GM19025 (cell line): ENCODE results near the gene FYB1.
"Not testable (repeated sequence)": the region's sequence is repeated elsewhere in the genome, so short reads cannot be mapped to it uniquely, and the experiment has no call there.

Experiments
- ATAC-seq: cut with Tn5 transposase; IDR thresholded peaks from one replicate; pipeline ENCODE4 v1.9.1; 2021; ENCODE audit warnings: mild to moderate bottlenecking, low read depth, moderate library complexity; ENCODE audit not compliant: unreplicated experiment

Gene FYB1

DNA sequence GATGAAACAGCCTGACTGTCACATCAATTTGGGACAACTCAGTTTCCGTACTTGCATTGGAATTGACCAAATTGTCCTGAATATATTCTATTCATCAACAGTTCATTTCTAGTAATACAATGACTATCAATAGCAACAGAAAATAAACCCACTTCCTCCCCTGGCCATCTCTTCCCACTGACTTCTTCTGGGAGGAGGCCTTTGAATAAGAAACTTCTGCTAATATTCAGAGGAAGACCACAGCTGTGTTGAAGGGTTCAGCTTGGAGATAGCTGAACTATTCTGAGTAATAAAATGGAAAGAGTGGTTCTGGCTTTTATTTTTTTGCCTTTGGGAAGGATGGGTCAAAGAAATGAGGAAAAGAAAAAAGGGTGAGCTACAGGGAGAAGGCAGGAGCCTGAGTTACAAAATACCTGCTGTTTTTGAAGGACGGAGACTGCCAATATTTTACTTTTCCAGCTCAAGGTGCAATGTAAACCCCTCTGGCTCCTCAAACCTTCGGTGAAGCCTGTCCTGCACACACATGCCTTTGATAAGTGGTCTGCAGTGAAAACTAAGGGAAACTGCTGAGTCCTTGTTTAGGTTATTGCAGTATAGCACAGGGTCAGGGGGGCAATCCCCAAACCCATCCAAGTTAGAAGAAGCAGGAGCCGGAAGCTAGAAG lies 29.9 kb downstream of the FYB1 start:
- ATAC-seq, result no peak

DNA sequence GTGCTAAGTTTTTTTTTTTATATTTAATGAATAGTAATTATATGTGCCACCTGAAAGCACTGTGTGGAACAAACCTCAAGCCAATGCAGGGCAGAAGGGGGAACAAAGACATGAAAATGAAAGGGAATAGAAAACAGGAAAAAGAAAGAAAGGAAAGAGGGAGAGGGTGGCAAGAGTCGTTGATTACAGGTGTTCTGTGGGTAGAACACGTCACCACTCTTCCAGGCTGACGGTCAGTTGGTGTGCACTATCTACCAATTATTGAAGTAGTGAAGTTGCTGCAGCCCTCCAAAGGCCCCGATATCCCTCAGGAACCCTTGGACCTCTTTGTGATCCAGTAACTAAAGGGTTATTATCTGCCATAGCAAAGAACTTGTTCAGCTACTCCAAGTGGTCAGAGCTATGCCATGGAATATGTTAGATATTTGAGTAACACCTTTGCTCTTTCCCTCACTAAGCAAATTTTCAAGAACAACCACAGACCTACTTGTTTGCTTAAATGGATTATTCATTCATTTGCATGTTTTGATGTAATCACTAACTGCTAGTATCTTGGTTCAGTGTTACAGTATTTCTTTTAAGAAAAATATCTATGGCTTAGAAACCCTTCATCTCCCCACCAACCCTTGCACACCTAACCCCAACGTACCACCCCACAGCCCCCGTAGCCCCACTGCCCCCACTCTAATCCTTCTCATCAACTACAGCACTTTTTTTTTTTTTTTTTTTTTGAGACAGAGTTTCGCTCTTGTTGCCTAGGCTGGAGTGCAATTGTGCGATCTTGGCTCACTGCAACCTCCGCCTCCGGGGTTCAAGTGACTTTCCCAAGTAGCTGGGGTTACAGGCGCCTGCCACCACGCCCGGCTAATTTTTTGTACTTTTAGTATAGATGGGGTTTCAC lies 31.3 kb downstream of the FYB1 start:
- no peak for ATAC-seq

DNA sequence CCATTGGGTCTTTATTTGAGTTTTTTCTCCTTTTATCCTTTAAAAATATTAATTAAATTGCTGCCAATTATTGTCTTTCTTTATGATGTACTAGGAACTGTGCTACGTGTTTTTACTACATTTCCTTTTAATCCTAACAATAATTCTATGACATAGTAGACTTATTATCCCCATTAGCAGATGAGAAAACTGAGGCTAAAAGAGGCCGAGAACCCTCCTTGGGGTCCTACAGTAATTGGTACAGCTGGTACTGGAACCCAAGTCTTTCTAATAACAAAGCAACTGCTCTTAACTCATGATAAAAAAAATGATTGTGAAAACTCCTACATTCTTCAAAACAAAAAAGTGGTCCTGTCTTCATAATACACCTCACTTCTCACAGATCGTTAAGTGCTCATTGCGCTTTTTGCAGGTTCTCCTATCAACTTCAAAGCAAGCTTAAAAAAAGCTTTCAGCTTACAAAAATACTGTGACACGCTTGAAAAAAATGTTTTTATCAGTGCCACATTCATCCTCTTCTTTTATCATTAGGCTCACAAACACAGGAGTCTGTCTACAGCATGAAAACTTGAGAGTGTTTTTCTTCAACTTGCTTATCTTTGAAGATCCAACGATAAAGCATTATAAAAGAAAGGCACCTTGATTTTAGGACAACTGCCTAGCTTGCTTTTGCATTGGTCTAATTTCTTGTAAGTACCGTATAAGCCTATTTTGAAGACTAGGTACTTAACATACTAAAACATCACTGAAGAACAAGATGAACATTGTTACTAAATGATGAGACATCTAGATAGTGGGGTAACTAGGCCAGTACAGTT lies 32.4 kb downstream of the FYB1 start:
- no peak for ATAC-seq

DNA sequence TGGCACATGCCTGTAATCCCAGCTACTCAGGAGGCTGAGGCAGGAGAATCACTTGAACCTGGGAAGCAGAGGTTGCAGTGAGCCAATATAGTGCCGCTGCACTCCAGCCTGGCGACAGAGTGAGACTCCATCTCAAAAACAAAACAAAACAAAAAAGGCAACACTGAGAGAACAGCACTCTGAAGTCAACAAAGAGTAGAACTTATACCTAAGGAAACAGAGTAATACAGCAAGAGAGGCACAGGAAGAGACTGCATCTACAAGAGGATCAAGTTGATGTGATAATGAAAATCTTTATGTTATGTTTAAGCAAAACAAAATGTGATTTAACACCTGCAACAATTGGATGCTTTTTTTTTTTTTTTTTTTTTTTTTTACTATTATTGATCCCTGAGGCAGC lies 33.1 kb downstream of the FYB1 start:
- ATAC-seq, result no peak

GRCh38 chr5:39185761-39186160 lies 33.6 kb downstream of the FYB1 start:
- no peak for ATAC-seq

DNA sequence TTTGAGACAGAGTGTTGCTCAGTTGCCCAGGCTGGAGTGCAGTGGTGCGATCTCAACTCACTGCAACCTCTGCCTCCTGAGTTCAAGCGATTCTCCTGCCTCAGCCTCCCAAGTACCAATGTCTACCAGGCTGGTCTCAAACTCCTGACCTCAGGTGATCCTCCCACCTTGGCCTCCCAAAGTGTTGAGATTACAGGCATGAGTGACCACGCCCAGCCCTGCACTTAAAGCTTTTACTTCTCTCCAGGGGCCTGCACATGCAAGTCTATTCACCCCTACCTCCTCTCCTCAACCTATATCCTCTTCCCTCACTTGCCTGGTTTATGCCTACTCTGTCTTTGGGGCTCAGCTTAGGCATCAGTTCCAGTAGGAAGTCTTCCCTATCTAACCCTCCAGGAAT lies 39.8 kb downstream of the FYB1 start:
- ATAC-seq, result not testable (repeated sequence)

GRCh38 chr5:39178861-39179260 lies 40.5 kb downstream of the FYB1 start:
- no peak for ATAC-seq

DNA sequence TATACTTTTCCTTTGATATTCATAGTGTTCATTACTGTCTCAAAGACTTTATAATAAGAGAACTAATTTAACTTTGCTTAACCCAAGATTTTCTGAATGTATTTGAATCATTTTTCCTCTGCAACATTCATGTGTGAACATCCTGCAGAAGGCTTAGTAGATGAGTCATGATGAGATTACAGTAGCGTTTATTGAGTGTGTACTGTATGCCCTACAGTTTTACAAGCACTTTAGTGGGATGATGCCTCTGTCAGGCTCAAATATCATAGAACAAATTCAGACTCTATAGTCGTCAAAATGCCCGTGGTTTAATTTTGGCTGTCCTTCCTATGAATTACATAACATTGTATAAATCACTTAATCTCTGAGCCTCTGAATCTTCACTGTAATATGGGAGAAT lies 41.2 kb downstream of the FYB1 start:
- ATAC-seq, result no peak

- no peak for ATAC-seq
These were observed 41.8 kb downstream of the FYB1 start for GRCh38 chr5:39177631-39177964.

DNA sequence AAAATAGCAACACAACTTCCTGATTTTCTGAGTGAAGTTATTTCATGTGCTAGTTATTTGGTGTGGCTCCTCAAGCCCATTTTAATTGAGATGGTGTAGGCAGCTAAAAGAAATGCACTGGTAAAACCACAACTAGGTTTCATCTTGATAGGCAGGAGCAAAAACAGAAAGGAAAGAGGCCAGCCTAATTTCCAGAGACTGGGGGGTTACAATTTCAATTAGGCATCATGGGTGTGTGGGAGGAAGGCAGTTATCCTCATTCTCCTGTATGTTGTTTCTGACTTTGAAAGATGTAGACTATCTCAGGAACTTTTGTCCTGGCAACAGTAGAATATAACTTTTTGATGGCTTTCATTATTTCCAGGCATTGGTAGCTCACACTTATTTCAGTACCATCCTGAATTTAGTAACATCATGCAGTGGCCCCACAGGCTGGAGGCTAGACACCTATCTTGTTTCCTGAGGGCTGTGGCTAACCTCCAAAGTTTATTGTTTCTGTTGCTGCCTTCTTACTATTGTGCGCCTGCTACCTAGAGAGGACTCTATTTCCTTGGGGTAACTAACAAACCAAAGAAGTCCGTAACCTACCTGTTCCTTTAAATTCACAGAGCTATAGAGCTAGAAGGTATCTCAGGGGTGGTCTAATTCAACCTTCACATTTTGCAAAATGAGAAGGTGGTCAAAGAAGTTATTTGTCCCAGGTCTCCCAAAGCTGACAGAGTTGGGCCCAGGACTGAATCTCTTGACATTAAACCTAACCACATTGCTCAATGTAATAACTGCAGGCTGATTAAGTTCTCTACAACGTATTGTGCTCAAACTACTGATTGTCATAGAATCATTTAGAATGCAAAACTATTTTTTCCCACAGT lies 42.4 kb downstream of the FYB1 start:
- no peak for ATAC-seq

GRCh38 chr5:39175273-39175955 lies 43.9 kb downstream of the FYB1 start:
- ATAC-seq, result no peak

DNA sequence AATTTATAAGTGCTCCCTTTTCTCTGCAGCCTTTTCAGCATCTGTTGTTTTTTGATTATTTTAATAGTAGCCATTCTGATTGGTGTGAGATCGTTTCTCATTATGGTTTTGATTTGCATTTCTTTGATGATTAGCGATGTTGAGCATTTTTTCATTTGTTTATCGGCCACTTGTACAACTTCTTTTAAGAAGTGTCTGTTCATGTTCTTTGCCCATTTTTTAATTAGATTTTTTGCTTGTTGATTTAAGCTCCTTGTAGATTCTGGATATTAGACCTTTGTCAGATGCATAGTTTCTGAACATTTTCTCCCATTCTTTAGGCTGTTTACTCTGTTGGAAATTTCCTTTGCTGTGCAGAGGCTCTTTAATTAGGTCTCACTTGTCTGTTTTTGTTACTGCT lies 46.3 kb downstream of the FYB1 start:
- no peak for ATAC-seq

DNA sequence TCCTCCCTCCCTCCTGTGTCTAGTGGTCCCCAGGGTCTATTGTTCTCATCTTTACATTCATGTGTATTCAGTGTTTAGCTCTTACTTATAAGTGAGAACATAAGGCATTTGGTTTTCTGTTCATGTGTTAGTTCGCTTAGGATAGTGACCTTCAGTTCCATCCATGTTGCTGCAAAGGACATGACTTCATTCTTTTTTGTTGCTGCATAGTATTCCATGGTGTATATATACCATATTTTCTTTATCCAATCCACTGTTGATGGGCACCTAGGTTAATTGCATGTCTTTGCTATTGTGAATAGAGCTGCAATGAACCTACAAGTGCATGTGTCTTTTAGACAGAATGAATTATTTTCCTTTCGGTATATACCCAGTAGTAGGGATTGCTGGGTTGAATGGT lies 46.8 kb downstream of the FYB1 start:
- ATAC-seq, result no peak

GRCh38 chr5:39171647-39172046 lies 47.7 kb downstream of the FYB1 start:
- no peak for ATAC-seq

DNA sequence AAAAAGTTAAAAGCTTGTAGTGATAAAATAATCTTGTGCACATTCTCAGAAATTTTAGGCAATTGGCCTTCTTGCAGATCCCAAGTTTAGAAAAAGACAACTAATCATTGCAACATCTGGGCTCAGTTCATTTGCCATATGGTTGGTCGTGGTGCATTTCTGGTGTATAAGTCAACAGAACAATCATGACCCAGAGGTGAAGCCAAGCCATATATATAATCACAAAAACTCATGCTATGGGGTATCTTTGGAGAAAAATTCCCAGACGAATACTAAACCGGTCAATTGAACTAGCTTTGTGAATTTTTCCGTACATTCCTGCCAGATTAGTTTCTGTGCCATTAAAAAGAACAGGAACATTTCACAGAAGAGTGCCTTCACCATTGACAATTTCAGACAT lies 50.3 kb downstream of the FYB1 start:
- no peak for ATAC-seq

DNA sequence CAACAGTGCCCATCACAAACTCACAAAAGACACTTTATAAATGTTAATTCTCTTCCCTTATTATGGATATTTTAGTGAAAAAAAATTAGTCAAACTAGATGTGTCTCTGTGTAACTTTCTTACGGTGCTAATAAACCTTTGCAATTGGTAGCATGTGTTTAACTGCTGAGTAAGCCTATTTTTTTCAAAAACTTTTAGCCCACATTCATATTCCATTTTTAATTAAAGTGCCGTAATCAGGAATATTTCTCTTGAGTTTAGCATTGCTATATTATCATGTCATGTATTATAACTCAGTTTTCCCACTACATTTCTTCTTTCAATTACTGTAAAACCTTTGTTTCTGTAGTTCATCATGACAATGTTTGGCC lies 51.4 kb downstream of the FYB1 start:
- ATAC-seq, result no peak

DNA sequence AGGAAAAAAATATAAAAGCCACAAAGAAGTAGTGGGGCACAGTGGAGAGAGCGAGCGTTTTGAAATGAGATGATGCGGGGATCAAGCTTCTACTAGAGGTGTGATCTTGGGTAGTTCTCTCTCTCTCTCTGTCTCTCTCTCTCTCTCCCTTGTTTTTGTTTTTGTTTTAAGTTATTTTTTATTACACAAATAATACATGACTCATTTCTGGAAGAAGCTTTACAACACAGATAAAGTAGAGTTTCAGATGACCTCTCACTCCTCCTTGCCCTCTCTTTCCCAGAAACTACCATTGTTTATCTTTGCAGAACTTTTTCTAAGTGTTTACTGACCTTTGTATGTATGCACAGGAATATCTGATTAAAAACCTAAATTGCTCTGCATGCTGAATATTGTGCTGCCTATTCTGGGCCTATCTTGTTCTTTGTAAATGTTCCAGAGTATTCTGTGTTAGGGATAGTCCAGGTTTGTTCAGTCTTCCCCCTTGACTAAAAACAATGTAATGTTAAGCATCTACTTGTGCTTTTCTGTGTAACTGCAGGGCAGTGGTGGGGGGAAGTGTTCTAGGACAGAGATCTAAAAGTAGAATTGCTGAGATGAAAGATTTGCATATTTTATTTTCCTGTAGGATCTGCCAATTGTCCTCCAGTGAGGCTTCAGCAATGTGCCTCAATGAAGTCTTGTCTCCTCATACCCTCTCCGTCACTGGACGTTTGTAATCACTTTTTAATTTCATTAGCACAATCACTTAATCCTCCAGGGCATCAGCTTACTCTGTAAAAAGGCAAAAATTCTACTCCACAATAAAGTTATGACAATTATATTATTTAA lies 52.0 kb downstream of the FYB1 start:
- no peak for ATAC-seq

GRCh38 chr5:39164529-39165402 lies 54.6 kb downstream of the FYB1 start:
- no peak for ATAC-seq
